ENCODE results near the gene EDN3.

EDN3 gene

GRCh38 chr20:59351157-59352040 is 51.0 kb downstream of the EDN3 start:
- Histone ChIP-seq H3K9me2 (replicated peaks; ENCODE audit: insufficient read depth, low read length) (no peaks in the 10 kb centered on the region), H3K9ac (ENCODE audit: low read length) (no peak overlapping the region), H3K9me3 (ENCODE audit: insufficient read depth, low read length) (no peaks in the 10 kb centered on the region), H3K27me3 (ENCODE audit: low read length) (no peaks in the 10 kb centered on the region), H3K27ac (ENCODE audit: low read depth, low read length) (no peak overlapping the region), H3K4me2 (ENCODE audit: low read depth, low read length, poor library complexity, severe bottlenecking) (no peak overlapping the region), H2AFZ (ENCODE audit: low read depth, low read length, severe bottlenecking) (no peak overlapping the region), H3F3A (ENCODE audit: insufficient read depth) (no peaks in the 10 kb centered on the region), H3K79me2 (ENCODE audit: insufficient read depth, low read length) (no peaks in the 10 kb centered on the region), H3K4me3 (ENCODE audit: insufficient read depth, low read length, poor library complexity, severe bottlenecking) (no peak overlapping the region), H4K20me1 (ENCODE audit: low read depth, low read length) (no peaks in the 10 kb centered on the region), H3K36me3 (ENCODE audit: low read length) (no peaks in the 10 kb centered on the region)
- TF ChIP-seq, protein P1, sequence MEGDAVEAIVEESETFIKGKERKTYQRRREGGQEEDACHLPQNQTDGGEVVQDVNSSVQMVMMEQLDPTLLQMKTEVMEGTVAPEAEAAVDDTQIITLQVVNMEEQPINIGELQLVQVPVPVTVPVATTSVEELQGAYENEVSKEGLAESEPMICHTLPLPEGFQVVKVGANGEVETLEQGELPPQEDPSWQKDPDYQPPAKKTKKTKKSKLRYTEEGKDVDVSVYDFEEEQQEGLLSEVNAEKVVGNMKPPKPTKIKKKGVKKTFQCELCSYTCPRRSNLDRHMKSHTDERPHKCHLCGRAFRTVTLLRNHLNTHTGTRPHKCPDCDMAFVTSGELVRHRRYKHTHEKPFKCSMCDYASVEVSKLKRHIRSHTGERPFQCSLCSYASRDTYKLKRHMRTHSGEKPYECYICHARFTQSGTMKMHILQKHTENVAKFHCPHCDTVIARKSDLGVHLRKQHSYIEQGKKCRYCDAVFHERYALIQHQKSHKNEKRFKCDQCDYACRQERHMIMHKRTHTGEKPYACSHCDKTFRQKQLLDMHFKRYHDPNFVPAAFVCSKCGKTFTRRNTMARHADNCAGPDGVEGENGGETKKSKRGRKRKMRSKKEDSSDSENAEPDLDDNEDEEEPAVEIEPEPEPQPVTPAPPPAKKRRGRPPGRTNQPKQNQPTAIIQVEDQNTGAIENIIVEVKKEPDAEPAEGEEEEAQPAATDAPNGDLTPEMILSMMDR (IDR thresholded peaks at IDR 0.05; ENCODE audit: insufficient read depth, low read length, poor library complexity, severe bottlenecking), result no peak
- TF ChIP-seq EZH2phosphoT487 (conservative IDR thresholded peaks at IDR 0.05; ENCODE audit: low read length), result no peak

GRCh38 chr20:59352541-59352940 is 52.1 kb downstream of the EDN3 start:
- Histone ChIP-seq H3K9ac (ENCODE audit: low read length) (no peak overlapping the region), H3K9me3 (ENCODE audit: insufficient read depth, low read length) (no peaks in the 10 kb centered on the region), H4K20me1 (ENCODE audit: low read depth, low read length) (no peaks in the 10 kb centered on the region), H3K4me3 (ENCODE audit: insufficient read depth, low read length, poor library complexity, severe bottlenecking) (no peak overlapping the region), H3K9me2 (replicated peaks; ENCODE audit: insufficient read depth, low read length) (no peaks in the 10 kb centered on the region), H3K27me3 (ENCODE audit: low read length) (no peaks in the 10 kb centered on the region), H3K79me2 (ENCODE audit: insufficient read depth, low read length) (no peaks in the 10 kb centered on the region), H3K36me3 (ENCODE audit: low read length) (no peaks in the 10 kb centered on the region), H3F3A (ENCODE audit: insufficient read depth) (no peaks in the 10 kb centered on the region), H3K4me2 (ENCODE audit: low read depth, low read length, poor library complexity, severe bottlenecking) (no peak overlapping the region), H3K27ac (ENCODE audit: low read depth, low read length) (no peak overlapping the region), H2AFZ (ENCODE audit: low read depth, low read length, severe bottlenecking) (no peak overlapping the region)
- TF ChIP-seq, protein P1 (IDR thresholded peaks at IDR 0.05; ENCODE audit: insufficient read depth, low read length, poor library complexity, severe bottlenecking), result no peak
- no peak for TF ChIP-seq EZH2phosphoT487 (conservative IDR thresholded peaks at IDR 0.05; ENCODE audit: low read length)

DNA sequence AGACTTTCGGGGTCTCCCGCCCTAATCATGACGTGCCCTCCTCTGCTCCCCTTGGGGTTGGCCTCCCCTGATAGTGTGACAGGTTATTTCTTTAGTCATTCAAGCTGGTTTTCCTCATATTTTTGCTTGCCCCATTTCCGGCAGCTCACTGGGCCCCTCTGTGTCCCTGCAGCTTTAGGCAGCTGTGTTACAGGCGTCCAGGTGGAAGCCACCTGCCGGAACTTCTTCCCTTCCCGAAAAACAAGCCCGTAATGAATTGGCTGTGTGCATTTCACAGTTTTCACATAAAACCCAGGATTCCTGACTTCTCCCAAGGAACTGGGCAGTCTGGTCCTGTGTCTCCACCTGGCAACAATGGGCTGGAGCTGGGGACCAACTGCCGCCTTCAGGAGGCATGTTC is 52.6 kb downstream of the EDN3 start:
- Histone ChIP-seq H3K79me2 (ENCODE audit: insufficient read depth, low read length) (no peaks in the 10 kb centered on the region), H3K4me2 (ENCODE audit: low read depth, low read length, poor library complexity, severe bottlenecking) (no peak overlapping the region), H3K4me3 (ENCODE audit: insufficient read depth, low read length, poor library complexity, severe bottlenecking) (no peak overlapping the region), H3F3A (ENCODE audit: insufficient read depth) (no peaks in the 10 kb centered on the region), H3K9ac (ENCODE audit: low read length) (no peak overlapping the region), H3K9me3 (ENCODE audit: insufficient read depth, low read length) (no peaks in the 10 kb centered on the region), H3K9me2 (replicated peaks; ENCODE audit: insufficient read depth, low read length) (no peaks in the 10 kb centered on the region), H3K36me3 (ENCODE audit: low read length) (no peaks in the 10 kb centered on the region), H3K27me3 (ENCODE audit: low read length) (no peaks in the 10 kb centered on the region), H4K20me1 (ENCODE audit: low read depth, low read length) (no peaks in the 10 kb centered on the region), H2AFZ (ENCODE audit: low read depth, low read length, severe bottlenecking) (no peak overlapping the region), H3K27ac (ENCODE audit: low read depth, low read length) (no peak overlapping the region)
- TF ChIP-seq, protein P1 (IDR thresholded peaks at IDR 0.05; ENCODE audit: insufficient read depth, low read length, poor library complexity, severe bottlenecking), result no peak
